Cerebellar cortex (tissue), 1 donor: ENCODE data around the gene FAM174B.

Source experiments
- DNase-seq: peaks from one replicate; pipeline ENCODE4 v3.0.0-alpha.2; 2015; ENCODE audit warnings: low spot score

The FAM174B gene

DNA sequence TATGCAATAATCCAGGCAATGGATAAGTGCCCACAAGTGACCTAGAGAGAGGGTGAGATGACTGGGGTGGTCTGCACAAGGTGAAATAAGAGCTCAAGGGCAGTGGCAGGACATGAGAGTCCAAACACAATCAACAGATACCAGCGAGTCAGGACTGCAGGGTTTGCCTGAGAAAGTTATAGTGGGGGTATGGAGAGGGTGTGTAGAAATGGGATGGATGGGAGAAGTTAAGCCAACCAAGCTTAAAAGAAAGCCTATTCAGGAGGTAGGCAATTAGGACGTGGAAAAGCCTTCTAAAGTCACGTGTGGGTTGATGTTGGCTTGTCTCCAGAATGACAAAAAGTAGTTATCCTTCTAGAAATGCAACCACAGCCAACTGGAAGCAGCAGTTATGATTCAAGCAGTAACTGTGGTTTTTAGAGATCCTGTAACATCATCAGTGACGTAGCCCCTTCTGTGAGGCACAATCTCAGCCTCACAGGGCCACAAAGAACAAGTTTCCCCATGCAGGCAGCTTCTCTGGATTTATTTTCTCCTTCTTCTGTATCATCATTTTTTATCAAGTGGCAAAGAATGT is 56.1 kb downstream of the FAM174B start:
- no peak for DNase-seq

GRCh38 chr15:92597548-92597947 is 58.0 kb downstream of the FAM174B start:
- no peak for DNase-seq

GRCh38 chr15:92596623-92597022 is 59.0 kb downstream of the FAM174B start:
- DNase-seq, result no peak

DNA sequence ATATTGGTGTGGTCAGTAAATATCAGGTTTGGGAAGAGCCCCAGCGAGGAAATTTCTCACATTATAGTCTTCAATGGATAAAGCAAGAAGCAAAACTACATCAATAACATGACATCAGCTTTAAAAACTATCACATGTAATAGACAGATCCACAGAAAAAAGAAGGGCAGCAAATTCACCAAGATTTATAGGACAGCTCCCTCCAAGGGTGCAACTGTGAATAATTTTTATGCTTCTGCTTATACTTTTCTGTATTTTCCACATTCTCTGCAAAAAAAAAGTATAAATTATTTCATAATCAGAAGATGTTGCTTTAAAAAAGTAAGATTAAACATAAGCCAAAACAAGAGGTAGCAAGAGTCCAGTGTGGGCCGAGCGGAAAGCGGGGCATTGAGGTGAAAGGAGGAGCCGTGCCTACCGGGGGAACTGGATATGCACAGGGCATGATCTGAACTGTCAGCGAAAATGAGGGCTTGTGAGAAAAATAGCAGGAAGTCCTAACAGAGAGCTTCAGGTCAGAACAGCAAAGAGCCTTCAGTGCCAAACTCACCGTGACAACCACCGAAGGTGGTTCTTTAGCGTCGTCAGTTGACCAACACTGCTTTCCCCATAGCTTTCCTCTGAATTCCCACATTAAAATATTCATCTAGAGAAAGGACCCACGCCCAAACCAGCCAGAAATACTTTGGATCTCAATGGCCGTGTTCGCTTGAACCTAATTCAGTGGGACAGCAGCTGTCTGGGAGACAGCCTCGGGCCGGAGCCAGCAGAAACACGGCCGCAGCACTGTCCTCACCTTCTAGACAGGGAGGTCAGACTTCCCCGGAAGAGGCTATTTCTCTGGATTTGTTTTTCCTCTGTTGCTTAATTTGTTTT is 59.8 kb downstream of the FAM174B start:
- no peak for DNase-seq

DNA sequence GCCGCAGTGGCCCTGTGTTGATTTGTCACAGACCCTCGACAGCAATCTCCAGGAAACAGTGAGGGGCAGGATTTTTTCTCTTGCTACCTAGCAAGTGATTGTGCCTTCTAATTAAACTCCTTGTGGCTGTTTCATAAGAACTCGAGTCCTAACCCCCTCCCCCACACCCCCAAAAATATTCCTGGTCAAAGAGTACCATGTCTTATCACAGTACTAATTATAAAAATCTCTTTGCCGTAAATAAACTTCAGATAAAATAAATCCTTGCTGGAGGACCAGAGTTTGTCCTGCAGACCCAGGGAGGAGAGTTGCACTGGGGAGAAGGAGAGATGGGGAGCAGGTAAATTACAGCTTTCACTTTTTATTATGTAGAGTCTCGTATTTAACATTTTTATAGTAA is 64.3 kb downstream of the FAM174B start:
- DNase-seq, result no peak

DNA sequence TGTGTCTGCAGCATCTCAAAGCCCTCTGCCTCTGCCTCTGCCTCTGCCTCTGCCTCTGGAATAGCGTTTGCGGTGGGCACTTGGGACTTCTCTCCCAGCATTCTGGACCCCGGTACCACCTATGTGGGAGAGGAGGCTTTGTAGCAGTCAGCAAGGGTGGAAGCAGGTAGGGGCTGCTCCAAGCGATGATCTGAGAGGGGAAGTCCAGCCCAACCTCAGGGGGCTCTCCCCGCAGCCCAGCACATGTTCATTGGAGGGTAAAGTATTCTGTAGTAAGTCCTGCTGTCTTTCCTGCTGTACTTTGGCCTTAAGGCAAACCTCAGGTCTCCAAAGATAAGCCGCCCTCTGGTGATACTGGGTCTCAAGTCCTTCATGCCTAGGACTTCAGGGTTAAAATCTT is 68.6 kb downstream of the FAM174B start:
- DNase-seq, result no peak

GRCh38 chr15:92586383-92586942 is 69.1 kb downstream of the FAM174B start:
- no peak for DNase-seq

GRCh38 chr15:92584105-92584504 is 71.5 kb downstream of the FAM174B start:
- no peak for DNase-seq

GRCh38 chr15:92583096-92584034 is 72.2 kb downstream of the FAM174B start:
- no peak for DNase-seq

GRCh38 chr15:92582206-92582605 is 73.4 kb downstream of the FAM174B start:
- no peak for DNase-seq

DNA sequence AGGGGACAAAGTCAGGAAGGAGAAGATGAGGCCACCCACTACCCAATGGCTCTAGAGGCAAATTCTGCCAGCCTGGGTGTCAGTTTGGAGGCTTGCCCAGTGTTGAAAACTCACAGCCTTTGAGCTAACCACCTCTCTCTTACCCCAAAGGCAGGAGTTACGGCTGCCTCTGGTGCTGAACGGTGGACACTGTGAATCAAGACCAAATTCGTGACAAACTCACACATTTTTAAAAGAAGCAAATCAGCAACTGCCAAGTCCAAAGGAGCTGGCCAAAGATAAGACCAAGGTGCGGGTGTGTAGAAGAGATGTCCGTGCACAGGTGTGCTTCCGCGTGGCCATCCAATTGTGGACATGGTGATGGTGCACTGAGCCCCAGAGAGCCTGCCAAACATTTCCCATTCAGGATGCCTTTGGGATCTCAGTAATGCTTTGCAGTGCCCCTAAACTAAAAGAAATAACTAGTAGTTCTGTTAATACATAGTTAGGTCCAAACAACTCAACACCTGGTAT is 74.6 kb downstream of the FAM174B start:
- DNase-seq, result no peak

GRCh38 chr15:92580521-92580920 is 75.1 kb downstream of the FAM174B start:
- DNase-seq, result no peak

- DNase-seq, result no peak
Measured at GRCh38 chr15:92579931-92580470, 75.6 kb downstream of the FAM174B start.

DNA sequence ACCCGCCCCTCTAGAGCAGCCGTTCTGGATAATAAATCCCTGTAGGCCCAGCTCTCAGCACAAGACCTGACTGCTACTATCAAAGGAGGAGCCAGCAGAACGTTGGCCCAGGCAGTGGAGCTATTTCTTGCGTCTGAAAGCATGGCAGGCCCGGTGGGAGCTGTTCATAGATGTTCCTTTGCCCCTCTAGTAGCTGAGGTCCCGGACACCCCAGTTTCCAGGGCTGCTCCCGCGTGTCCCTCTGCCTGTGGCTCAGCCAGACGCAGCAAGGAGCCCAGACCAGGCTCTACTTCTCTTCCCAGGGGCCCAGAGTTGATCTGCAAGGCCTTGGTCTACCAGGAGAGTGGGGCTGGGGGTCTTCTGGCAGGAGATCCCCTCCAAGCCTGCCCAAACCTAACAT is 76.1 kb downstream of the FAM174B start:
- DNase-seq, result no peak

DNA sequence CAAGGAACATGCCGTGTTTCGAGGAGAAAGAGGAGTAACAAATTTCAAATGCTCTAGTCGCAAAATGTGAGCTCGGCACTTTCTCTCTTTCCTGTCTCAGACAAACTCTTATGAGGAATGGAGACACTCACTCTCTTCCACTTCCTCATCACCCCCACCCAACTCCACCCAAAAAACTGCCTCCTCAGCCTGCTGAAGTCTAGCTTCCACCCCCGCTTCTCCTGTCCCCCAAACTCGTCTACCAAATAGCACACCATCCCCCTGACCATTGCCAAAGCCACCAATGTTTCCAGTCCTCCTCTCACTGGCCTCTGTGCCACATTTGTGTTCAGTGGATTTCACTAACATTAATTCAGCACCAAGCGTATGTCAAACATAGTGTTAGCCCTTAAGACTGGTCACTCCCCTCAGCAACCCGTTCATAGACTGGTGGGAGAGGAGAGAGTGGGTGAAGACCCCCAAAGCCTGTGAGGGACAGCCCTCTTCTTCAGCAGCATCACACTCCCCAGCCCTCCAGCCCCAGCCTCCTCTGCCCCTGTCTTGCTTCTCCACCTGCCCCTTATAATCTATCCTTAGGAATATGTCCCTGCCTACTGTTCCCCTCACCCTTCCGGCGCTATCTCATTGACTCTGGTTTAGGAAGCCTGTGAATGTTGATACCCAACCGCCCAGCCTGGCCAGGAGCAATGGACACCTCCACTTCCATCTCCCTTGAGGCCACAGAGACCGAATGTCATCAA is 77.3 kb downstream of the FAM174B start:
- no peak for DNase-seq

GRCh38 chr15:92576597-92577200 is 78.9 kb downstream of the FAM174B start:
- DNase-seq, result no peak

DNA sequence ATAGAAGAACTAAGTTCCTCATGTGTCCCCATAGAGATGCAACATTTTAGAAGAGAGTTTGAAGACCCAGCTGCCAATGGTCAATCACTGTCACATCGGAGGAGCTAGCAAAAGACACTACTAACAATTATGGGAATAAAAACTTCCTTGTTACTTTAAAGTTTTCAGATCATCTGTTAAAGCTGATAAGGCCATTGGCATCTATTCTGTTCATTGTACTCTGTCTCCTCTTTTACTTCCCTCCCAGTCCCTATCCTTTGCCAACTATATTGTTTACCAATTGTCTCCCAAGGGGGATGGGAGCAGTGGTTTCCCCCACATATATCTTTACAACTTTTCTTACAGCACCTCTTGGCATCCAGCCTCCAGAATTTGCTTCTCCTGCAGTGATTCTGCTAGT is 81.0 kb downstream of the FAM174B start:
- no peak for DNase-seq

DNA sequence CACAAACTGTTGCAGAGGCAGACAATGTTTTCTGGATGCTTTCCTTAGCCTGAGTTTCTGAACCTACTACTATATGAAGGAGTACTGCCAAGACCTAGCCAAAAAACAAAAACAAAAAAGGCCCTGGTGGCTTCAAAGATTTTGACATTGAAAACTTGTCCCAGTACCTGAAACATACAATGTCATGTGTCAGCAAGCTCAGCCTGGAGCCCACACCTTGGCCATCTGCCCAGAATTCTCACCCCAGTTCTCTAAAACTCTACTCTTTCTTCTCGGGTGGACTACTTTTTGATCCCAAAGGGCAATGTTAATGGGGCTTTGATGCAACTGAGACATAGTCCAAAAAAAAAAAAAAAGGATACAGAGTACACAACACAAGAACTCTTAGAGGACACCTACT is 81.4 kb downstream of the FAM174B start:
- DNase-seq, result no peak

- DNase-seq, result no peak
Measured at GRCh38 chr15:92571824-92572223, 83.8 kb downstream of the FAM174B start.

GRCh38 chr15:92570391-92570790 is 85.2 kb downstream of the FAM174B start:
- no peak for DNase-seq

DNA sequence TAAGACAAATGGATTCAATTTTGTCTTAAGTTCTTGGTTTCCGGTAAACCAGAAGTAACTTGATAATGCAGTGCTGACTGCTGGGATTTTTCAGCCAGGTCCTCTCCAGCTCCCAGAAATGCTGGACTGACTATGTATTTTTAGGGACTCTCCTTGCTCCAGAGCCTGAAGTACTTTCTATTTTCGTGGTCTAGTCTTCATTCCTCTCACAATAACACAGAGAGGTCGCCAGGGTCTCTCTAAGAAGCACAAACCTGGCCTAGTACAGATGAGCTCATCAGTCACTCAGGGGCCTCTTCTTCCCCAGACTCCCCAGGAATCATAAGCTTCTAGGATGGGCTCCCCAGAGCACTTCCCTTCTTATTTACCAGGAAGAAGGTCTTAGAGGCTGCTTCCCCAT is 85.8 kb downstream of the FAM174B start:
- DNase-seq, result no peak
